ENCODE measurements around the gene ZC2HC1B.

The ZC2HC1B gene

GRCh38 chr6:143864234-143864633 is at the start of gene ZC2HC1B:
ZC2HC1B (plus strand) TSS chr6:143864474; CDS start chr6:143864540, 66 bp downstream.
- TF ChIP-seq ZFX (IDR thresholded peaks at IDR 0.05), result no peak
- TF ChIP-seq CTCF (conservative IDR thresholded peaks at IDR 0.05), result no peak
- no peak within 1 kb of the TSS for H3K27ac ChIP-seq

- no peak overlapping the region for H3K27ac ChIP-seq
- TF ChIP-seq CTCF (conservative IDR thresholded peaks at IDR 0.05) (no peak), ZFX (IDR thresholded peaks at IDR 0.05) (no peak)
Measured at GRCh38 chr6:143817621-143818020, 46.7 kb upstream of the ZC2HC1B start.

- H3K27ac ChIP-seq, result no peak overlapping the region
- TF ChIP-seq ZFX (IDR thresholded peaks at IDR 0.05) (no peak), CTCF (conservative IDR thresholded peaks at IDR 0.05) (no peak)
Measured at GRCh38 chr6:143821359-143821758, 42.9 kb upstream of the ZC2HC1B start.

GRCh38 chr6:143822584-143823024 is 41.7 kb upstream of the ZC2HC1B start:
- TF ChIP-seq ZFX (IDR thresholded peaks at IDR 0.05) (no peak), CTCF (conservative IDR thresholded peaks at IDR 0.05) (no peak)
- no peak overlapping the region for H3K27ac ChIP-seq

- H3K27ac ChIP-seq, result no peak overlapping the region
- TF ChIP-seq ZFX (IDR thresholded peaks at IDR 0.05), result no peak
- TF ChIP-seq CTCF (conservative IDR thresholded peaks at IDR 0.05), result no peak
Measured at GRCh38 chr6:143823548-143823947, 40.7 kb upstream of the ZC2HC1B start.

- no peak overlapping the region for H3K27ac ChIP-seq
- TF ChIP-seq ZFX (IDR thresholded peaks at IDR 0.05) (no peak), CTCF (conservative IDR thresholded peaks at IDR 0.05) (no peak)
Measured at GRCh38 chr6:143828572-143828971, 35.7 kb upstream of the ZC2HC1B start.

GRCh38 chr6:143836150-143836549 is 28.1 kb upstream of the ZC2HC1B start:
- TF ChIP-seq CTCF (conservative IDR thresholded peaks at IDR 0.05), result no peak
- no peak for TF ChIP-seq ZFX (IDR thresholded peaks at IDR 0.05)
- no peak overlapping the region for H3K27ac ChIP-seq
